GM21529 (cell line): ENCODE data around the gene NR3C1.

Experiments used
- ATAC-seq: cut with Tn5 transposase; IDR thresholded peaks from one replicate; pipeline ENCODE4 v1.9.1; 2021; ENCODE audit not compliant: unreplicated experiment

NR3C1 gene

GRCh38 chr5:143314099-143314498, 89.4 kb downstream of the NR3C1 start:
- no peak for ATAC-seq

GRCh38 chr5:143313298-143313852, 90.1 kb downstream of the NR3C1 start:
- no peak for ATAC-seq

- ATAC-seq = no peak
Measured at GRCh38 chr5:143312822-143313221, 90.7 kb downstream of the NR3C1 start.

- ATAC-seq = no peak
Measured at GRCh38 chr5:143311955-143312354, 91.5 kb downstream of the NR3C1 start.

GRCh38 chr5:143311428-143311827, 92.1 kb downstream of the NR3C1 start:
- no peak for ATAC-seq

- no peak for ATAC-seq
Measured at GRCh38 chr5:143309661-143310431, 93.6 kb downstream of the NR3C1 start.

GRCh38 chr5:143308731-143309130, 94.8 kb downstream of the NR3C1 start:
- ATAC-seq = no peak

- no peak for ATAC-seq
Measured at GRCh38 chr5:143306040-143306439, 97.4 kb downstream of the NR3C1 start.

GRCh38 chr5:143304836-143305475, 98.5 kb downstream of the NR3C1 start:
- no peak for ATAC-seq

- ATAC-seq = no peak
Measured at GRCh38 chr5:143302341-143303045, 101.0 kb downstream of the NR3C1 start.

- ATAC-seq = no peak
Measured at GRCh38 chr5:143297756-143298155, 105.7 kb downstream of the NR3C1 start.

GRCh38 chr5:143290125-143290524, 113.4 kb downstream of the NR3C1 start:
- ATAC-seq = no peak

- no peak for ATAC-seq
Measured at GRCh38 chr5:143284521-143284920, 119.0 kb downstream of the NR3C1 start.

GRCh38 chr5:143284002-143284401, 119.5 kb downstream of the NR3C1 start:
- ATAC-seq = no peak

GRCh38 chr5:143281226-143281625, 122.3 kb downstream of the NR3C1 start:
- ATAC-seq = no peak

- ATAC-seq = no peak
Measured at GRCh38 chr5:143279698-143280097, 123.8 kb downstream of the NR3C1 start.

GRCh38 chr5:143277536-143277935, 126.0 kb downstream of the NR3C1 start:
- no peak for ATAC-seq

- no peak for ATAC-seq
Measured at GRCh38 chr5:143275512-143276363, 127.7 kb downstream of the NR3C1 start.

GRCh38 chr5:143274952-143275351, 128.5 kb downstream of the NR3C1 start:
- ATAC-seq = no peak

- ATAC-seq = no peak
Measured at GRCh38 chr5:143271431-143271830, 132.1 kb downstream of the NR3C1 start.

GRCh38 chr5:143268388-143268787, 135.1 kb downstream of the NR3C1 start:
- no peak for ATAC-seq
